PC-3 (cell line): ENCODE results near the gene OPN1SW. TPM values are rescaled to one million over a fixed set of nuclear protein-coding genes. Genes with fewer than 3 reads are reported as not detected.

Source experiments
- ATAC-seq: fragments of 200-7000 bp; cut with Tn5 transposase; 2 replicates; pipeline ENCODE4 v1.9.1; 2020; ENCODE audit warnings: mild to moderate bottlenecking, moderate library complexity
- BruUV-seq: library from RNA; stranded (reverse); fragments of 400-500 nt; replicated peaks from 2 replicates; lab custom pipeline; 2021; lab: Mats Ljungman, UMichigan
- CTCF ChIA-PET: fragments of 300-600 bp; sonication (Branson Sonifier 250); formaldehyde crosslinking; loops from one replicate; lab custom pipeline; 2022; ENCODE audit warnings: antibody characterized with exemption; lab: Charles Lee
- POLR2A ChIA-PET: fragments of 300-600 bp; sonication (Branson Sonifier 250); formaldehyde crosslinking; loops from one replicate; lab custom pipeline; 2022; ENCODE audit warnings: antibody characterized with exemption; ENCODE audit not compliant: unreplicated experiment; lab: Charles Lee
- DNase-seq: peaks from one replicate; pipeline ENCODE4 v3.0.0-alpha.2; 2015
- H2AFZ ChIP-seq: fragments of 300-600 bp; sonication (generic); 2 replicates; pipeline ENCODE4 v1.6.0; 2016; ENCODE audit warnings: antibody characterized with exemption, low read length
- H3F3A ChIP-seq: fragments of 300-600 bp; sonication (generic); one replicate; pipeline ENCODE4 v1.6.0; 2017; ENCODE audit warnings: antibody characterized with exemption, low read length, control low read depth, mild to moderate bottlenecking; ENCODE audit not compliant: unreplicated experiment
- H3K27ac ChIP-seq: fragments of 300-600 bp; sonication (generic); 2 replicates; pipeline ENCODE4 v1.5.1; 2016; ENCODE audit warnings: mild to moderate bottlenecking, low read length
- H3K27me3 ChIP-seq: fragments of 300-600 bp; sonication (generic); 2 replicates; pipeline ENCODE4 v1.6.1; 2016; ENCODE audit warnings: low read length, mixed read lengths
- H3K36me3 ChIP-seq: fragments of 300-600 bp; sonication (generic); 2 replicates; pipeline ENCODE4 v1.6.1; 2016; ENCODE audit warnings: low read depth, mixed run types, low read length, mixed read lengths
- H3K4me1 ChIP-seq: fragments of 300-600 bp; sonication (generic); 2 replicates; pipeline ENCODE4 v1.5.1; 2016; ENCODE audit warnings: low read length; ENCODE audit not compliant: insufficient read depth
- H3K4me2 ChIP-seq: fragments of 300-600 bp; sonication (generic); 2 replicates; pipeline ENCODE4 v1.6.0; 2016; ENCODE audit warnings: low read length
- H3K4me3 ChIP-seq: fragments of 300-600 bp; sonication (generic); 2 replicates; pipeline ENCODE4 v1.5.1; 2016; ENCODE audit warnings: mild to moderate bottlenecking, low read length, mixed read lengths
- H3K79me2 ChIP-seq: fragments of 300-600 bp; sonication (generic); 2 replicates; pipeline ENCODE4 v1.6.1; 2017; ENCODE audit warnings: low read length, mixed read lengths
- H3K9ac ChIP-seq: fragments of 300-600 bp; sonication (generic); 2 replicates; pipeline ENCODE4 v1.6.0; 2016; ENCODE audit warnings: mild to moderate bottlenecking, low read length
- H3K9me2 ChIP-seq: fragments of 300-600 bp; sonication (generic); replicated peaks from 2 replicates; pipeline ENCODE4 v1.6.1; 2016; ENCODE audit warnings: mixed run types, low read length, mixed read lengths
- H3K9me3 ChIP-seq: fragments of 300-600 bp; sonication (generic); 2 replicates; pipeline ENCODE4 v1.6.1; 2016; ENCODE audit warnings: low read length, mixed read lengths
- H4K20me1 ChIP-seq: fragments of 300-600 bp; sonication (generic); 2 replicates; pipeline ENCODE4 v1.6.1; 2016; ENCODE audit warnings: low read length, mixed read lengths
- CTCF ChIP-seq: fragments of 300-600 bp; sonication (generic); conservative IDR thresholded peaks from 2 replicates; pipeline ENCODE4 v1.5.1; 2017; ENCODE audit warnings: antibody characterized with exemption, low read depth, mild to moderate bottlenecking, low read length
- EZH2 ChIP-seq: fragments of 300-600 bp; sonication (generic); IDR thresholded peaks from one replicate; pipeline ENCODE4 v1.6.1; 2017; ENCODE audit warnings: antibody characterized with exemption, mild to moderate bottlenecking, low read length; ENCODE audit not compliant: unreplicated experiment
- EZH2phosphoT487 ChIP-seq: fragments of 300-600 bp; sonication (generic); IDR thresholded peaks from 2 replicates; pipeline ENCODE4 v1.6.1; 2018; ENCODE audit warnings: mild to moderate bottlenecking, antibody characterized with exemption, low read length, borderline replicate concordance
- intact Hi-C: fragments of 100-400 bp; cut with micrococcal nuclease; formaldehyde crosslinking; loops from 2 replicates; pipeline ENCODE4 v1.9.0; 2023
- total RNA-seq: library from RNA; depleted of rRNA; stranded (reverse); fragments of >200 nt; gene quantifications from 2 replicates; pipeline ENCODE4 v1.2.3, GENCODE V29; 2014

The OPN1SW gene
- total RNA-seq, 1 experiment from 2014 or later, result not detected

DNA sequence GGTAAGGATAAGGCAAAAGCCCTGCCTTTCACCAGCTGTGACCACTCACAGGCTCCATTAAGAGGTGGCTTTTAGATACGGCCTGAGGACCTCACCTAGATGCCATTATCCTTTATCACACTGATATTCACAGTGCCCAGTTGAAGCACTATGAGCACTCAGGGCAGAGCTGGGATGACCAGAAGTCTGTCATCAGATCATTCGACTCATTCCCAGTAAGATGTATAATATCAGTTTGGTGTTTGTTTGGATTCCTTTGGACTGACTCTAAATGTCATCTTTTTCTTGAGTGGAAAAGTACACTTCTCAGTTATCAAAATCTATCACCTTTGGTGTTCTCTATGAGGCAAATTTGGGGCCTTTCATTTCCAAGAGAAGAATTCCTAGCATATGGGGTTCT, 34.9 kb upstream of the OPN1SW start:
- POLR2A ChIA-PET, result no interaction called here
- Histone ChIP-seq H2AFZ (no peak overlapping the region), H3K9me3 (no peaks in the 10 kb centered on the region), H3K9me2 (no peaks in the 10 kb centered on the region), H3K79me2 (no peaks in the 10 kb centered on the region), H3F3A (no peaks in the 10 kb centered on the region), H3K4me2 (no peak overlapping the region), H3K4me1 (no peaks in the 10 kb centered on the region), H3K27ac (no peak overlapping the region), H3K9ac (no peak overlapping the region), H3K4me3 (no peak overlapping the region), H3K27me3 (no peaks in the 10 kb centered on the region), H4K20me1 (no peaks in the 10 kb centered on the region), H3K36me3 (no peaks in the 10 kb centered on the region)
- TF ChIP-seq EZH2phosphoT487 (no peak), EZH2 (no peak), CTCF (no peak)
- ATAC-seq (no peak), DNase-seq (no peak)
- intact Hi-C loops, result no loop called here
- BruUV-seq, result no TSS peak
- CTCF ChIA-PET, result no interaction called here

DNA sequence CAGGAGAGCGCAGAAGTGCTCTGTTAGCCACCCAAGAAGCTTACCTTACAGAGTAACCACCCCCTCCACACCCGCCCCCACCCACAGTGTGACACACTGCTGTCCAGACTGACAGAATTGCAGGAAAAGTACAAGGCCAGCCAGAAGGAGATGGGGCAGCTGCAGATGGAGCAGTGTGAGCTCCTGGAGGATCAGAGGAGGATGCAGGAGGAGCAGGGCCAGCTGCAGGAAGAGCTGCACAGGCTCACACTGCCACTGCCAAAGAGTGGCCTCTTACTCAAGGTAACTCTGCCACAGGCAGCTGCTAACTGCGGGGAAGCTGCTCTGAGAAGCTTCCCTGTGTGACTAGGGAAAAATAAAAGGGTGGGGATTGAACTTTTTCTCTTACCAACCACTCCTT, 33.8 kb upstream of the OPN1SW start:
- H3K36me3 ChIP-seq, result no peaks in the 10 kb centered on the region
- POLR2A ChIA-PET, result no interaction called here
- TF ChIP-seq EZH2 (no peak), CTCF (no peak), EZH2phosphoT487 (no peak)
- CTCF ChIA-PET, result no interaction called here
- BruUV-seq, result no TSS peak
- H3K9ac ChIP-seq, result no peak overlapping the region
- H4K20me1 ChIP-seq, result no peaks in the 10 kb centered on the region
- H3K4me1 ChIP-seq, result no peaks in the 10 kb centered on the region
- H2AFZ ChIP-seq, result no peak overlapping the region
- no peaks in the 10 kb centered on the region for H3K9me3 ChIP-seq
- ATAC-seq (no peak), DNase-seq (no peak)
- intact Hi-C loops, result no loop called here
- H3F3A ChIP-seq, result no peaks in the 10 kb centered on the region
- no peak overlapping the region for H3K4me3 ChIP-seq
- H3K27me3 ChIP-seq, result no peaks in the 10 kb centered on the region
- H3K4me2 ChIP-seq, result no peak overlapping the region
- no peaks in the 10 kb centered on the region for H3K9me2 ChIP-seq
- no peaks in the 10 kb centered on the region for H3K79me2 ChIP-seq
- H3K27ac ChIP-seq, result no peak overlapping the region

DNA sequence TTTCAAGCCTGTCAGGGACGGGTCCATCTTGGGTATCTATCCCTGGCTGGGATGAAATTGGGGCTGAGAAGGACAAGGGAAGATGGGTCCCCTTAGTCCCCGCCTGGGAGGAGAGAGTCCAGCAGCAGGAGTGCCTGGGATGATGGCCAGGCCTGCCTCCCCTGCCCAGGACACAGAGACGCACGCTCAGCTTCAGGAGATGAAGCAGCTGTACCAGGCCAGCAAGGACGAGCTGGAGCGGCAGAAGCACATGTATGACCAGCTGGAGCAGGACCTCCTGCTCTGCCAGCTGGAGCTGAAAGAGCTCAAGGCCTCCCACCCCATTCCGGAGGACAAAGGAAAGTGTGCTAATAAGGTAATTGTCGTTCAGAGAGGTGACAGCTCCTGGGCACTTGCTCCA, 31.6 kb upstream of the OPN1SW start:
- no peaks in the 10 kb centered on the region for H4K20me1 ChIP-seq
- ATAC-seq (no peak), DNase-seq (no peak)
- intact Hi-C loops, result no loop called here
- H2AFZ ChIP-seq, result no peak overlapping the region
- H3K4me2 ChIP-seq, result no peak overlapping the region
- no peak overlapping the region for H3K4me3 ChIP-seq
- H3K9ac ChIP-seq, result no peak overlapping the region
- no peaks in the 10 kb centered on the region for H3K36me3 ChIP-seq
- H3F3A ChIP-seq, result no peaks in the 10 kb centered on the region
- H3K4me1 ChIP-seq, result no peaks in the 10 kb centered on the region
- TF ChIP-seq EZH2phosphoT487 (no peak), CTCF (no peak), EZH2 (no peak)
- no peaks in the 10 kb centered on the region for H3K9me2 ChIP-seq
- H3K79me2 ChIP-seq, result no peaks in the 10 kb centered on the region
- ChIA-PET CTCF (no interaction called here), POLR2A (no interaction called here)
- no peaks in the 10 kb centered on the region for H3K27me3 ChIP-seq
- no TSS peak for BruUV-seq
- no peaks in the 10 kb centered on the region for H3K9me3 ChIP-seq
- no peak overlapping the region for H3K27ac ChIP-seq
